ENCODE data around the gene TCEANC.
"Not testable (repeated sequence)": the region's sequence is repeated elsewhere in the genome, so short reads cannot be mapped to it uniquely, and the experiment has no call there.

Gene TCEANC
- total RNA-seq: 11.3 to 21.5 (median 18.5) reads per million in 4 experiments

GRCh38 chrX:13652850-13653693 lies at the start of gene TCEANC:
Gene TCEANC, plus strand, starts transcription at chrX:13653141. Its CDS starts 9,368 bp downstream, at chrX:13662509.
- DNase-seq: peak; percentile 88

GRCh38 chrX:13605611-13606010 lies 47.3 kb upstream of the TCEANC start:
- no peak for DNase-seq

- no peak for DNase-seq
Measured at GRCh38 chrX:13607331-13607995, 45.5 kb upstream of the TCEANC start.

GRCh38 chrX:13607996-13608365 lies 45.0 kb upstream of the TCEANC start:
- no peak for DNase-seq

GRCh38 chrX:13614154-13614553 lies 38.8 kb upstream of the TCEANC start:
- no peak for DNase-seq

GRCh38 chrX:13620207-13620606 lies 32.7 kb upstream of the TCEANC start:
- no peak for DNase-seq

- DNase-seq: no peak
Measured at GRCh38 chrX:13622401-13622964, 30.5 kb upstream of the TCEANC start.

GRCh38 chrX:13627306-13627705 lies 25.6 kb upstream of the TCEANC start:
- DNase-seq: no peak

GRCh38 chrX:13637224-13637623 lies 15.7 kb upstream of the TCEANC start:
- DNase-seq: not testable (repeated sequence)

GRCh38 chrX:13638021-13638420 lies 14.9 kb upstream of the TCEANC start:
- DNase-seq: no peak

GRCh38 chrX:13638826-13639225 lies 14.1 kb upstream of the TCEANC start:
- DNase-seq: no peak

GRCh38 chrX:13641684-13642083 lies 11.3 kb upstream of the TCEANC start:
- DNase-seq: not testable (repeated sequence)

- DNase-seq: no peak
Measured at GRCh38 chrX:13645464-13646153, 7.3 kb upstream of the TCEANC start.

GRCh38 chrX:13646154-13646549 lies 6.8 kb upstream of the TCEANC start:
- DNase-seq: peak; percentile 0

GRCh38 chrX:13647709-13648212 lies 5.2 kb upstream of the TCEANC start:
- peak; percentile 8 for DNase-seq

- DNase-seq: not testable (repeated sequence)
Measured at GRCh38 chrX:13648336-13648735, 4.6 kb upstream of the TCEANC start.

GRCh38 chrX:13649838-13650237 lies 3.1 kb upstream of the TCEANC start:
- DNase-seq: no peak

GRCh38 chrX:13650318-13650717 lies 2.6 kb upstream of the TCEANC start:
- DNase-seq: no peak

GRCh38 chrX:13651150-13651549 lies 1.8 kb upstream of the TCEANC start:
- no peak for DNase-seq

GRCh38 chrX:13652287-13652793 lies 601 bp upstream of the TCEANC start:
- DNase-seq: no peak

GRCh38 chrX:13654116-13654515 lies 1.2 kb downstream of the TCEANC start:
- no peak for DNase-seq

- DNase-seq: no peak
Measured at GRCh38 chrX:13655674-13656073, 2.7 kb downstream of the TCEANC start.

- DNase-seq: no peak
Measured at GRCh38 chrX:13658602-13659001, 5.7 kb downstream of the TCEANC start.
